Loucy (cell line): ENCODE results near the gene CWC25.

Experiments
- CTCF ChIP-seq: fragments of 200-600 bp; sonication (generic); conservative IDR thresholded peaks from 2 replicates; pipeline ENCODE4 v1.5.1; 2014; ENCODE audit warnings: mild to moderate bottlenecking, antibody characterized with exemption, low read length
- EZH2phosphoT487 ChIP-seq: fragments of 200-600 bp; IDR thresholded peaks from 2 replicates; pipeline ENCODE4 v1.6.1; 2018; ENCODE audit warnings: antibody characterized with exemption, mild to moderate bottlenecking, moderate library complexity, borderline replicate concordance

- peak; percentile 48 for TF ChIP-seq CTCF
- no peak for TF ChIP-seq EZH2phosphoT487
These were observed 9.4 kb downstream of the CWC25 start for GRCh38 chr17:38815576-38816193.
